Progenitor cell of endocrine pancreas (in vitro differentiated cells): ENCODE data around the gene SCAPER. TPM values are rescaled to one million over a fixed set of nuclear protein-coding genes. Genes with fewer than 3 reads are reported as not detected.

Experiments
- DNase-seq: peaks from one replicate; pipeline ENCODE4 v3.0.0; 2021; ENCODE audit warnings: low spot score; ENCODE audit not compliant: unreplicated experiment
- H3K27ac Mint-ChIP-seq: 2 replicates; pipeline ENCODE4 v1.8.0; 2021; ENCODE audit warnings: mild to moderate bottlenecking, moderate library complexity, mixed read lengths
- H3K27me3 Mint-ChIP-seq: 2 replicates; pipeline ENCODE4 v1.8.0; 2021; ENCODE audit warnings: mixed read lengths
- H3K36me3 Mint-ChIP-seq: 2 replicates; pipeline ENCODE4 v1.8.0; 2022; ENCODE audit warnings: mixed read lengths; ENCODE audit not compliant: insufficient read depth
- H3K4me1 Mint-ChIP-seq: 2 replicates; pipeline ENCODE4 v1.8.0; 2021; ENCODE audit warnings: low read depth, mixed read lengths
- H3K4me3 Mint-ChIP-seq: 2 replicates; pipeline ENCODE4 v1.8.0; 2021; ENCODE audit warnings: low read depth, mild to moderate bottlenecking, moderate library complexity, mixed read lengths
- H3K9me3 Mint-ChIP-seq: 2 replicates; pipeline ENCODE4 v1.8.0; 2021; ENCODE audit warnings: low read depth, mixed read lengths
- CTCF ChIP-seq: fragments of 200-600 bp; sonication (generic); IDR thresholded peaks from one replicate; pipeline ENCODE4 v1.5.0; 2021; ENCODE audit warnings: antibody characterized with exemption, mild to moderate bottlenecking; ENCODE audit not compliant: unreplicated experiment
- total RNA-seq: library from RNA; stranded (reverse); gene quantifications from 2 replicates; pipeline ENCODE4 v1.2.1, GENCODE V29; 2021

Gene SCAPER
- total RNA-seq, 1 donor from 2014 or later = 43.1 TPM

- DNase-seq = no peak
- peaks cover 6% of the 10 kb centered on the region for H3K27me3 Mint-ChIP-seq
- no peak for TF ChIP-seq CTCF
- no peak overlapping the region for H3K4me3 Mint-ChIP-seq
- H3K9me3 Mint-ChIP-seq = peaks cover 7% of the 10 kb centered on the region
- H3K27ac Mint-ChIP-seq = no peak overlapping the region
- H3K4me1 Mint-ChIP-seq = no peaks in the 10 kb centered on the region
- H3K36me3 Mint-ChIP-seq = peaks cover 2% of the 10 kb centered on the region
Measured at GRCh38 chr15:76492538-76492937, 412.6 kb downstream of the SCAPER start.

DNA sequence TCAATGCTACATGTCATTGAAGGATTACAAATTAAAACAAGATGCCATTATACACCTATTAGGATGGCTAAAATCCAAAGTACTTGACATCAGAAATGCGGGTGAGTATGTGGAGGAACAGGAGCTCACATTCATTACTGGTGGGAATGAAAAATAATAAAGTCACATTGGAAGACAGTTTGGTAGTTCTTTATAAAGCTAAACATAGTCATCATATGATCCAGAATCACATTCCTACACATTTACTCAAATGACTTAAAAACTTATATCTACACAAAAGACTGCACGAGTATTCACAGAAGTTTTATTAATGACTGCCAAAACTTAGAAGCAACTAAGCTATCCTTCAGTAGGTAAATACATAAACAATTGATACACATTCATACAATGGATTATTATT, 421.4 kb downstream of the SCAPER start:
- no peak for TF ChIP-seq CTCF
- Mint-ChIP-seq H3K27ac (no peak overlapping the region), H3K4me3 (no peak overlapping the region), H3K4me1 (peaks cover 4% of the 10 kb centered on the region), H3K27me3 (no peaks in the 10 kb centered on the region), H3K36me3 (peaks cover 2% of the 10 kb centered on the region), H3K9me3 (peaks cover 6% of the 10 kb centered on the region)
- DNase-seq = no peak

DNA sequence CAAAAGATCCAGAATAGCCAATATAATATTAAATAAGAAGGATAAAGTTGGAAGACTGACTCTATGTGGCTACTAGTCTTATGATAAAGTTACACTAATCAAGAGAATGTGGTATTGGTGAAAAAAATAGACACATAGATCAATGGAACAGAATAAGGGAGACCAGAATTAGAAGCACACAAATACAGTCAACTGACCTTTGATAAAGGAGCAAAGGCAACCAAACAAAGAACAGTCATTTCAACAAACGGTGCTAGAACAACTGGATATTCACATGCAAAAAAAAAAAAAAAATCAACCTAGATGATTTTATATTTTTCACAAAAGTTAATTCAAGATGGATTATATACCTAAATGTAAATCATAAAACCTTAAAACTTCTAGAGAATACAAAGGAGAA, 422.1 kb downstream of the SCAPER start:
- no peaks in the 10 kb centered on the region for H3K27me3 Mint-ChIP-seq
- peaks cover 6% of the 10 kb centered on the region for H3K9me3 Mint-ChIP-seq
- no peak for TF ChIP-seq CTCF
- peaks cover 8% of the 10 kb centered on the region for H3K4me1 Mint-ChIP-seq
- DNase-seq = no peak
- peaks cover 2% of the 10 kb centered on the region for H3K36me3 Mint-ChIP-seq
- H3K27ac Mint-ChIP-seq = no peak overlapping the region
- H3K4me3 Mint-ChIP-seq = no peak overlapping the region

DNA sequence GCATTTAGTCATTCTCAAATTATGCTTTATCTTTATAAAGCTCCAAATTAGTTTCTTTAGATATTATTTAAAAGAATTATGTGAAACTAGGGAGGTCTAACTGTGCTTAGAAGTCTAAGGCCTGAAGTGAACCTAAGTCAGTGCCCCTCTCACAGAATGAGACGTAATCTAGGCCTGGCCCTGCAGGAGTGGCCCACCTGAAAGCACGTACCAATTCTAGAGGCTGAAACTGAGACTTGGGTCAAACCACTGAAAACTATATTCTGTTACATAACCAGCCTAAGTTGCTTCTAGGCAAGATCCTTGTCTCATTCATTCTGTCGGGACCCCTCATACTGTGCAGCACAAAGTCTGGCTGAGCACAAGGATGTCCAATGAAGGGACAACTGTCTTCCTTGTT, 424.9 kb downstream of the SCAPER start:
- no peak for TF ChIP-seq CTCF
- Mint-ChIP-seq H3K27me3 (no peaks in the 10 kb centered on the region), H3K27ac (no peak overlapping the region), H3K36me3 (peaks cover 2% of the 10 kb centered on the region), H3K4me1 (peaks cover 8% of the 10 kb centered on the region), H3K4me3 (no peak overlapping the region), H3K9me3 (peaks cover 4% of the 10 kb centered on the region)
- no peak for DNase-seq

- peaks cover 23% of the 10 kb centered on the region for H3K36me3 Mint-ChIP-seq
- no peak for TF ChIP-seq CTCF
- no peak overlapping the region for H3K27ac Mint-ChIP-seq
Measured at GRCh38 chr15:76470691-76471090, 434.4 kb downstream of the SCAPER start.

More at GRCh38 chr15:76470691-76471090, 434.4 kb downstream of the SCAPER start:
- Mint-ChIP-seq H3K4me3 (no peak overlapping the region), H3K9me3 (peaks cover 15% of the 10 kb centered on the region), H3K4me1 (no peaks in the 10 kb centered on the region), H3K27me3 (no peaks in the 10 kb centered on the region)
- DNase-seq = no peak
